ENCODE results near the gene ARID1B. TPM values are rescaled to one million over a fixed set of nuclear protein-coding genes. Genes with fewer than 3 reads are reported as not detected.

The ARID1B gene
- total RNA-seq, 2 experiments from 2014 or later, result 36.9 to 38.9 TPM

DNA sequence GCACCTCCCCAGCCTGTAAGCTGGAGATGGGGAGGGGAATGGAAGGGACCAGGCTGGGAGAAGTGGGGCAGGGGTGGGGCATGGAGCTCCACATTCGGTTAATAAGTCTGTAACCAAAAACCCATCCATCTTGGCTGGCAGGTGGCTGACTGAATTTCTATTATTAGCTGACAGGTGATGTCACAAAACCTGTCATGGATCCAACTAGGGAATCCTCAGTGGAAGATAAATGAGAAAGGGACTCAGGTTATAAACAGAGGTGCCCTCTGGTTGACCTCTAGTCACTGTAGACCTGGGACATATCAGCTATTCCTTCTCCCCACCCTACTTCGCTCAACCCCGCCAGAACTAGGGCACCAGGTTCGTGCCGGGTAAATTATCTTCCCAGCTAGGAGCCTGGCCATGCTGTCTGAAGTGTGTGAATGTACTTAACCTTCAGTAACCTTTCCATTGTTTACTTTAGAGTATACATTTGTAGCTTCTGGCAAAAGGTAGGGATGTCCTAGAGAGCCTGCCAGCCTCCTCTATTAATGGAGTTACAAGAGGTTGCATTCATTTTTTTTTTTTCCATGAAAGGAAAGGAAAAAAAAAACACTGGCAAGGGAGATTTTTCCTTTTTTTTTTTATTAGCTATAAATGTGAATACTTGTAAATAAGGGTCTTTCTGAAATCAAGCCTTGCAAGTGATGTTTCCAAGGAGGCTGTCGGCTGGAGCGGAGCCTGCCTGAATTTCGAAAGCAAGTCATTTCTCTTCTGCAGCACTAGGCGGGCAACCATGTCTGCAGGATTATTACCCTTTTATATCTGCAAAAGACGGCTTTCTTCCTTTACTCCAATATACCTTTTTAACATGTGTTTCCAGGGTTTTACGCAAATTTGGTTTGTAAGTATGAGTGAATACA is 410.3 kb downstream of the ARID1B start:
- TF ChIP-seq, protein P1, sequence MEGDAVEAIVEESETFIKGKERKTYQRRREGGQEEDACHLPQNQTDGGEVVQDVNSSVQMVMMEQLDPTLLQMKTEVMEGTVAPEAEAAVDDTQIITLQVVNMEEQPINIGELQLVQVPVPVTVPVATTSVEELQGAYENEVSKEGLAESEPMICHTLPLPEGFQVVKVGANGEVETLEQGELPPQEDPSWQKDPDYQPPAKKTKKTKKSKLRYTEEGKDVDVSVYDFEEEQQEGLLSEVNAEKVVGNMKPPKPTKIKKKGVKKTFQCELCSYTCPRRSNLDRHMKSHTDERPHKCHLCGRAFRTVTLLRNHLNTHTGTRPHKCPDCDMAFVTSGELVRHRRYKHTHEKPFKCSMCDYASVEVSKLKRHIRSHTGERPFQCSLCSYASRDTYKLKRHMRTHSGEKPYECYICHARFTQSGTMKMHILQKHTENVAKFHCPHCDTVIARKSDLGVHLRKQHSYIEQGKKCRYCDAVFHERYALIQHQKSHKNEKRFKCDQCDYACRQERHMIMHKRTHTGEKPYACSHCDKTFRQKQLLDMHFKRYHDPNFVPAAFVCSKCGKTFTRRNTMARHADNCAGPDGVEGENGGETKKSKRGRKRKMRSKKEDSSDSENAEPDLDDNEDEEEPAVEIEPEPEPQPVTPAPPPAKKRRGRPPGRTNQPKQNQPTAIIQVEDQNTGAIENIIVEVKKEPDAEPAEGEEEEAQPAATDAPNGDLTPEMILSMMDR (IDR thresholded peaks at IDR 0.05), result no peak
- no peak for DNase-seq
- Mint-ChIP-seq H3K27ac (no peak overlapping the region), H3K27me3 (no peaks in the 10 kb centered on the region), H3K4me3 (no peak overlapping the region), H3K36me3 (ENCODE audit: low read depth) (peaks cover 22% of the 10 kb centered on the region), H3K4me1 (ENCODE audit: low read depth) (peaks cover 6% of the 10 kb centered on the region), H3K9me3 (no peaks in the 10 kb centered on the region)
- no peak for ATAC-seq
- intact Hi-C loops (cut with micrococcal nuclease), result no loop called here
- POLR2A ChIA-PET, result interaction anchor here (0.5 to 1.7 kb wide), 3 partner anchors 22 to 395 kb away, joined by 3 to 4 read pairs (median 3); no protein-coding TSS in a partner anchor
- CTCF ChIA-PET, result interaction anchor here (0.7 to 4.5 kb wide), 2 partner anchors 17 to 154 kb away, joined by 3 to 39 read pairs; no protein-coding TSS in a partner anchor

DNA sequence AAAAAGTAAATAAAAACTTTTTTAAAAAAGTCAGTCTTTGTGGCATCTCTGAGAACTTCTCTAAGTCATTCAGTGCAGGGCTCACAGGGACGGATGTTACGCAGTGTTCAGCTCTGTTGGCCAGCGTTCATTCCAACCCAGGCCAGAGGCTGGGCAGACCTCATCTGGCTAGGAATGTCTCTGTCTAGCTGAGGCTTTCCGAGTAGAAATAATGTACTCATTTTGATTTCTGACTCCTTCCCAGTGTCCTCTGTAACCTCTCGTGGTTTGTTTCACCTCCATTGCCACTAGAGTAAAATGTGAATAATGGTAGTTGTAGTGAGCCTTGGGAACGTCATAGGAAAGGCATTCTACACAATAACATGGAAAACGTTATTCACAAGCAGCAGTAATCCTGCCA is 411.0 kb downstream of the ARID1B start:
- ATAC-seq (no peak), DNase-seq (no peak)
- ChIA-PET POLR2A (no interaction called here), CTCF (no interaction called here)
- Mint-ChIP-seq H3K4me1 (ENCODE audit: low read depth) (peaks cover 6% of the 10 kb centered on the region), H3K27me3 (no peaks in the 10 kb centered on the region), H3K36me3 (ENCODE audit: low read depth) (peaks cover 22% of the 10 kb centered on the region), H3K4me3 (no peak overlapping the region), H3K27ac (no peak overlapping the region), H3K9me3 (no peaks in the 10 kb centered on the region)
- TF ChIP-seq, protein P1 (IDR thresholded peaks at IDR 0.05), result no peak
- intact Hi-C loops (cut with micrococcal nuclease), result no loop called here

DNA sequence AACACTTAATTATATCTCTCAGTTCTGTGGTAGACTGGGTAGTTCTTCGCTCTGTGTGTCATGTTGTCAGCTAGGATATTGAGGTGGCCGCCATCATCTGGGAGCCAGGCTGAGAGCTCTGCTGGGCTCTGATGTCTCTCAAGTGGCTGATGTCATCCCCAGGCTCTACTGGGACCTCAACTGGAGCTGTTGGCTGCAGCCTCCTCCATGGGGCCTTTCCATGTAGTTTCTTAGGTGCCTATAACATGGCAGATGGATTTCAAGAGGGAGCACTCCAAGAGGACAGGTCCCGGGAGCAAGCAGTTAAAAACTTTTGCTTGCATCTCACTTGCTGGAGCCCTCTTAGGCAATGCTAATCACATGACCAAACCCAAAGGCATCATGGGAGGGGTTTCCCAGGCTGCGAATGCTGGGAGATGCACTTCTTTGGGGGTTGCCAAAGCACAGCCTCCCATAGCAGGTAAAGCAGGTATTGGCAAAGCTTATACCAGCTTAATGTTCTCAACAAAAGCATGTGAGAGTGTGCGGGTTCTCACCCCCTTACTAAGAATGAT is 416.3 kb downstream of the ARID1B start:
- Mint-ChIP-seq H3K27ac (no peak overlapping the region), H3K36me3 (ENCODE audit: low read depth) (peaks cover 18% of the 10 kb centered on the region), H3K4me1 (ENCODE audit: low read depth) (peaks cover 5% of the 10 kb centered on the region), H3K4me3 (no peak overlapping the region), H3K27me3 (no peaks in the 10 kb centered on the region), H3K9me3 (no peaks in the 10 kb centered on the region)
- TF ChIP-seq, protein P1 (IDR thresholded peaks at IDR 0.05), result no peak
- ATAC-seq (no peak), DNase-seq (no peak)
- intact Hi-C loops (cut with micrococcal nuclease), result no loop called here
- ChIA-PET CTCF (interaction anchor here (0.9 to 3.0 kb wide), 4 partner anchors 9 to 159 kb away, joined by 3 to 20 read pairs (median 4); no protein-coding TSS in a partner anchor), POLR2A (no interaction called here)

DNA sequence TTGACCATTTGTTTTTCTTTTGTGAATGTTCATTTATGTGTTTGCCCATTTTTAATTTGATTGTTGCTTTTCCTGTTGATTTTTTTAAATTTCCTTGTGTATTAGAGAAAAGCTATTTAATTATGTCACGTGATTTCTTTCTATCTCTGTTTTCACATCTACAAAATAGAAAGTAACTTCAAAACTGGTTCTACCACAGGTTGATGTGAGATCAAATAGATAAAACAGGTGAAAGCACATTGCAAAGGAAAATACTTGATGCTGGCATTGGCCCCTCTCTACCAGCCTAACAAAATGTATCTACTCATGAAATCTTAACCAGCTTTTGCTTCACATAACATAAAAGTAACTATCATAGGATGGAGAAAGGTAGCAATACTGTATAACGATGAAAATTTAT is 416.9 kb downstream of the ARID1B start:
- H3K4me1 Mint-ChIP-seq (ENCODE audit: low read depth), result peaks cover 5% of the 10 kb centered on the region
- H3K27ac Mint-ChIP-seq, result no peak overlapping the region
- TF ChIP-seq, protein P1 (IDR thresholded peaks at IDR 0.05), result no peak
- DNase-seq (no peak), ATAC-seq (no peak)
- intact Hi-C loops (cut with micrococcal nuclease), result no loop called here
- H3K4me3 Mint-ChIP-seq, result no peak overlapping the region
- CTCF ChIA-PET, result interaction anchor here (0.9 to 3.0 kb wide), 4 partner anchors 10 to 160 kb away, joined by 3 to 20 read pairs (median 4); no protein-coding TSS in a partner anchor
- no peaks in the 10 kb centered on the region for H3K27me3 Mint-ChIP-seq
- no peaks in the 10 kb centered on the region for H3K9me3 Mint-ChIP-seq
- POLR2A ChIA-PET, result no interaction called here
- H3K36me3 Mint-ChIP-seq (ENCODE audit: low read depth), result peaks cover 18% of the 10 kb centered on the region

DNA sequence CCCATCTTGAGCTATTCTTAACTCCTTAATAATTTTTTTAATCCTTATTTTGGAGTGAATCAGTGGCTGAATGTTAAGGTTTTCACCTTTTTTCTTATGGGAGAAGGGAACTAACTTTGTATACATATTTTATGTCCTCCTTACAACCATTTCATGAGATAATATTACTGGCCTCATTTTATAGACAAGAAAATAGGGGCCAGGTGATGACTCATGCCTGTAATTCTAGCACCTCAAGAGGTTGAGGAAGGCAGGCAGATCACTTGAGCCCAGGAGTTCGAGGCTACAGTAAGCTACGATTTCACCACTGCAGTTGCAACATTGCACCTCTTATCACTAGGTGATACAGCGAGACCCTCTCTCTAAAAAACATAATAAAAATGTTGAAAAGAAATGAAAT is 417.5 kb downstream of the ARID1B start:
- TF ChIP-seq, protein P1 (IDR thresholded peaks at IDR 0.05), result no peak
- ChIA-PET POLR2A (no interaction called here), CTCF (interaction anchor here (0.9 to 3.0 kb wide), 4 partner anchors 10 to 160 kb away, joined by 3 to 20 read pairs (median 4); no protein-coding TSS in a partner anchor)
- Mint-ChIP-seq H3K9me3 (no peaks in the 10 kb centered on the region), H3K4me3 (no peak overlapping the region), H3K27ac (no peak overlapping the region), H3K36me3 (ENCODE audit: low read depth) (peaks cover 16% of the 10 kb centered on the region), H3K27me3 (no peaks in the 10 kb centered on the region), H3K4me1 (ENCODE audit: low read depth) (peaks cover 5% of the 10 kb centered on the region)
- ATAC-seq (no peak), DNase-seq (no peak)
- intact Hi-C loops (cut with micrococcal nuclease), result no loop called here

Data from activated CD8-positive, alpha-beta T cell treated with anti-CD3 and anti-CD28 coated beads for 36 hours (primary cell).